ENCODE results near the gene NAA10.

GRCh38 chrX:153965406-153965805, 30.6 kb upstream of the NAA10 start:
- TF ChIP-seq CREB1 (CRISPR knock-in tag; IDR thresholded peaks at IDR 0.05) (no peak), ZNF232 (CRISPR knock-in tag; IDR thresholded peaks at IDR 0.05) (no peak)
